ENCODE measurements around the gene MAT2A.
"Not testable (repeated sequence)": the region's sequence is repeated elsewhere in the genome, so short reads cannot be mapped to it uniquely, and the experiment has no call there.

MAT2A gene

GRCh38 chr2:85551698-85552678 lies 13.0 kb downstream of the MAT2A start:
- Histone ChIP-seq H3K27me3 (replicated peaks) (no peaks in the 10 kb centered on the region), H3K4me3 (ENCODE audit: low read depth, low read length) (no peak overlapping the region), H3K27ac (no peak overlapping the region), H3K36me3 (replicated peaks) (peaks cover 76% of the 10 kb centered on the region)
- peak; percentile 60 for DNase-seq
- peak; percentile 95 for TF ChIP-seq CTCF (IDR thresholded peaks at IDR 0.05; ENCODE audit: low read depth, low read length, missing control alignments)
- in situ Hi-C loops (cut with HindIII; ENCODE audit: low pct_ligation_motif_present, low sequenced_read_pairs) = no loop called here

- in situ Hi-C loops (cut with HindIII; ENCODE audit: low pct_ligation_motif_present, low sequenced_read_pairs) = no loop called here
- Histone ChIP-seq H3K27me3 (replicated peaks) (no peaks in the 10 kb centered on the region), H3K36me3 (replicated peaks) (peaks cover 79% of the 10 kb centered on the region), H3K4me3 (ENCODE audit: low read depth, low read length) (no peak overlapping the region), H3K27ac (no peak overlapping the region)
- no peak for TF ChIP-seq CTCF (IDR thresholded peaks at IDR 0.05; ENCODE audit: low read depth, low read length, missing control alignments)
- DNase-seq = no peak
Observed at GRCh38 chr2:85553184-85553583, 14.2 kb downstream of the MAT2A start.

- H3K36me3 ChIP-seq (replicated peaks) = peaks cover 76% of the 10 kb centered on the region
- no peak for TF ChIP-seq CTCF (IDR thresholded peaks at IDR 0.05; ENCODE audit: low read depth, low read length, missing control alignments)
- DNase-seq = no peak
- in situ Hi-C loops (cut with HindIII; ENCODE audit: low pct_ligation_motif_present, low sequenced_read_pairs) = no loop called here
- no peak overlapping the region for H3K4me3 ChIP-seq (ENCODE audit: low read depth, low read length)
- no peaks in the 10 kb centered on the region for H3K27me3 ChIP-seq (replicated peaks)
- no peak overlapping the region for H3K27ac ChIP-seq
Observed at GRCh38 chr2:85554980-85555612, 16.1 kb downstream of the MAT2A start.

- Histone ChIP-seq H3K27ac (no peak overlapping the region), H3K27me3 (replicated peaks) (no peaks in the 10 kb centered on the region), H3K4me3 (ENCODE audit: low read depth, low read length) (no peak overlapping the region), H3K36me3 (replicated peaks) (peaks cover 57% of the 10 kb centered on the region)
- TF ChIP-seq CTCF (IDR thresholded peaks at IDR 0.05; ENCODE audit: low read depth, low read length, missing control alignments) = no peak
- DNase-seq = no peak
- in situ Hi-C loops (cut with HindIII; ENCODE audit: low pct_ligation_motif_present, low sequenced_read_pairs) = no loop called here
Observed at GRCh38 chr2:85557130-85557529, 18.2 kb downstream of the MAT2A start.

GRCh38 chr2:85558160-85558559 lies 19.2 kb downstream of the MAT2A start:
- peaks cover 47% of the 10 kb centered on the region for H3K36me3 ChIP-seq (replicated peaks)
- in situ Hi-C loops (cut with HindIII; ENCODE audit: low pct_ligation_motif_present, low sequenced_read_pairs) = no loop called here
- no peak for DNase-seq
- no peak for TF ChIP-seq CTCF (IDR thresholded peaks at IDR 0.05; ENCODE audit: low read depth, low read length, missing control alignments)
- H3K4me3 ChIP-seq (ENCODE audit: low read depth, low read length) = no peak overlapping the region
- no peak overlapping the region for H3K27ac ChIP-seq
- no peaks in the 10 kb centered on the region for H3K27me3 ChIP-seq (replicated peaks)

- Histone ChIP-seq H3K36me3 (replicated peaks) (peaks cover 26% of the 10 kb centered on the region), H3K4me3 (ENCODE audit: low read depth, low read length) (peak overlapping the region; percentile 89)
- H3K27me3 ChIP-seq (replicated peaks); DNase-seq; in situ Hi-C loops (cut with HindIII; ENCODE audit: low pct_ligation_motif_present, low sequenced_read_pairs); H3K27ac ChIP-seq: not testable (repeated sequence)
Observed at GRCh38 chr2:85560403-85560726, 21.4 kb downstream of the MAT2A start.

Measured in brain microvascular endothelial cell (primary cell).